ENCODE results near the gene RCBTB2.

Gene RCBTB2

GRCh38 chr13:48561466-48562235 lies 28.8 kb upstream of the RCBTB2 start:
- Histone ChIP-seq H3K27me3 (ENCODE audit: insufficient read depth, low read length) (no peaks in the 10 kb centered on the region), H3K4me1 (ENCODE audit: insufficient read depth, low read length) (no peaks in the 10 kb centered on the region), H3K9me3 (ENCODE audit: insufficient read depth, low read depth, low read length) (no peaks in the 10 kb centered on the region), H3K9ac (ENCODE audit: low read depth, low read length) (no peak overlapping the region), H3K36me3 (ENCODE audit: insufficient read depth, low read length) (no peaks in the 10 kb centered on the region), H3K4me3 (ENCODE audit: low read length) (no peak overlapping the region), H3K27ac (ENCODE audit: low read depth, low read length) (no peak overlapping the region)
- WGBS: 93% methylated on average over 1 of the region's 1 CpG

- Histone ChIP-seq H3K4me3 (ENCODE audit: low read length) (no peak overlapping the region), H3K4me1 (ENCODE audit: insufficient read depth, low read length) (no peaks in the 10 kb centered on the region), H3K36me3 (ENCODE audit: insufficient read depth, low read length) (no peaks in the 10 kb centered on the region), H3K9me3 (ENCODE audit: insufficient read depth, low read depth, low read length) (peaks cover 8% of the 10 kb centered on the region), H3K27ac (ENCODE audit: low read depth, low read length) (no peak overlapping the region), H3K9ac (ENCODE audit: low read depth, low read length) (no peak overlapping the region), H3K27me3 (ENCODE audit: insufficient read depth, low read length) (no peaks in the 10 kb centered on the region)
- 85% methylated on average over 6 of the region's 9 CpGs for WGBS
Measured at GRCh38 chr13:48560657-48561337, 27.9 kb upstream of the RCBTB2 start.

GRCh38 chr13:48559638-48560320 lies 26.9 kb upstream of the RCBTB2 start:
- Histone ChIP-seq H3K4me1 (ENCODE audit: insufficient read depth, low read length) (no peaks in the 10 kb centered on the region), H3K9ac (ENCODE audit: low read depth, low read length) (no peak overlapping the region), H3K9me3 (ENCODE audit: insufficient read depth, low read depth, low read length) (peaks cover 17% of the 10 kb centered on the region), H3K36me3 (ENCODE audit: insufficient read depth, low read length) (no peaks in the 10 kb centered on the region), H3K27me3 (ENCODE audit: insufficient read depth, low read length) (no peaks in the 10 kb centered on the region), H3K27ac (ENCODE audit: low read depth, low read length) (no peak overlapping the region), H3K4me3 (ENCODE audit: low read length) (no peak overlapping the region)
- over 99% methylated on average over 5 of the region's 5 CpGs for WGBS

- Histone ChIP-seq H3K36me3 (ENCODE audit: insufficient read depth, low read length) (no peaks in the 10 kb centered on the region), H3K9me3 (ENCODE audit: insufficient read depth, low read depth, low read length) (peaks cover 41% of the 10 kb centered on the region), H3K4me3 (ENCODE audit: low read length) (no peak overlapping the region), H3K27me3 (ENCODE audit: insufficient read depth, low read length) (no peaks in the 10 kb centered on the region), H3K27ac (ENCODE audit: low read depth, low read length) (no peak overlapping the region), H3K4me1 (ENCODE audit: insufficient read depth, low read length) (no peaks in the 10 kb centered on the region), H3K9ac (ENCODE audit: low read depth, low read length) (no peak overlapping the region)
- 100% methylated on average over 2 of the region's 2 CpGs for WGBS
Measured at GRCh38 chr13:48556817-48557216, 23.9 kb upstream of the RCBTB2 start.

GRCh38 chr13:48555441-48555840 lies 22.6 kb upstream of the RCBTB2 start:
- no peaks in the 10 kb centered on the region for H3K27me3 ChIP-seq (ENCODE audit: insufficient read depth, low read length)
- no peak overlapping the region for H3K9ac ChIP-seq (ENCODE audit: low read depth, low read length)
- no peaks in the 10 kb centered on the region for H3K36me3 ChIP-seq (ENCODE audit: insufficient read depth, low read length)
- H3K4me1 ChIP-seq (ENCODE audit: insufficient read depth, low read length): no peaks in the 10 kb centered on the region
- no peak overlapping the region for H3K27ac ChIP-seq (ENCODE audit: low read depth, low read length)
- peaks cover 54% of the 10 kb centered on the region for H3K9me3 ChIP-seq (ENCODE audit: insufficient read depth, low read depth, low read length)
- H3K4me3 ChIP-seq (ENCODE audit: low read length): no peak overlapping the region

GRCh38 chr13:48551329-48551728 lies 18.4 kb upstream of the RCBTB2 start:
- Histone ChIP-seq H3K9me3 (ENCODE audit: insufficient read depth, low read depth, low read length) (peaks cover 55% of the 10 kb centered on the region), H3K9ac (ENCODE audit: low read depth, low read length) (no peak overlapping the region), H3K4me1 (ENCODE audit: insufficient read depth, low read length) (no peaks in the 10 kb centered on the region), H3K27ac (ENCODE audit: low read depth, low read length) (no peak overlapping the region), H3K36me3 (ENCODE audit: insufficient read depth, low read length) (no peaks in the 10 kb centered on the region), H3K4me3 (ENCODE audit: low read length) (no peak overlapping the region), H3K27me3 (ENCODE audit: insufficient read depth, low read length) (no peaks in the 10 kb centered on the region)
- 95% methylated on average over 1 of the region's 1 CpG for WGBS

GRCh38 chr13:48549658-48550057 lies 16.8 kb upstream of the RCBTB2 start:
- no peaks in the 10 kb centered on the region for H3K4me1 ChIP-seq (ENCODE audit: insufficient read depth, low read length)
- H3K27me3 ChIP-seq (ENCODE audit: insufficient read depth, low read length): no peaks in the 10 kb centered on the region
- H3K36me3 ChIP-seq (ENCODE audit: insufficient read depth, low read length): no peaks in the 10 kb centered on the region
- H3K9me3 ChIP-seq (ENCODE audit: insufficient read depth, low read depth, low read length): peaks cover 39% of the 10 kb centered on the region
- H3K4me3 ChIP-seq (ENCODE audit: low read length): no peak overlapping the region
- WGBS: 100% methylated on average over 1 of the region's 1 CpG
- H3K27ac ChIP-seq (ENCODE audit: low read depth, low read length): no peak overlapping the region
- no peak overlapping the region for H3K9ac ChIP-seq (ENCODE audit: low read depth, low read length)

- Histone ChIP-seq H3K9me3 (ENCODE audit: insufficient read depth, low read depth, low read length) (peaks cover 23% of the 10 kb centered on the region), H3K4me1 (ENCODE audit: insufficient read depth, low read length) (peaks cover 4% of the 10 kb centered on the region; the same call in 1 of the 2 replicates), H3K27me3 (ENCODE audit: insufficient read depth, low read length) (no peaks in the 10 kb centered on the region), H3K27ac (ENCODE audit: low read depth, low read length) (no peak overlapping the region), H3K4me3 (ENCODE audit: low read length) (no peak overlapping the region), H3K9ac (ENCODE audit: low read depth, low read length) (no peak overlapping the region), H3K36me3 (ENCODE audit: insufficient read depth, low read length) (no peaks in the 10 kb centered on the region)
- 94% methylated on average over 4 of the region's 4 CpGs for WGBS
Measured at GRCh38 chr13:48547663-48548092, 14.8 kb upstream of the RCBTB2 start.

- Histone ChIP-seq H3K4me1 (ENCODE audit: insufficient read depth, low read length) (peaks cover 11% of the 10 kb centered on the region; the same call in 1 of the 2 replicates), H3K27ac (ENCODE audit: low read depth, low read length) (no peak overlapping the region), H3K27me3 (ENCODE audit: insufficient read depth, low read length) (no peaks in the 10 kb centered on the region), H3K36me3 (ENCODE audit: insufficient read depth, low read length) (no peaks in the 10 kb centered on the region), H3K9ac (ENCODE audit: low read depth, low read length) (no peak overlapping the region), H3K9me3 (ENCODE audit: insufficient read depth, low read depth, low read length) (peaks cover 5% of the 10 kb centered on the region), H3K4me3 (ENCODE audit: low read length) (no peak overlapping the region)
- WGBS: 94% methylated on average over 3 of the region's 3 CpGs
Measured at GRCh38 chr13:48545608-48546007, 12.7 kb upstream of the RCBTB2 start.

- Histone ChIP-seq H3K27me3 (ENCODE audit: insufficient read depth, low read length) (no peaks in the 10 kb centered on the region), H3K27ac (ENCODE audit: low read depth, low read length) (no peak overlapping the region), H3K36me3 (ENCODE audit: insufficient read depth, low read length) (no peaks in the 10 kb centered on the region), H3K4me1 (ENCODE audit: insufficient read depth, low read length) (peaks cover 11% of the 10 kb centered on the region; the same call in 1 of the 2 replicates), H3K9me3 (ENCODE audit: insufficient read depth, low read depth, low read length) (no peaks in the 10 kb centered on the region), H3K9ac (ENCODE audit: low read depth, low read length) (no peak overlapping the region), H3K4me3 (ENCODE audit: low read length) (peak overlapping the region; percentile 19)
- WGBS: 29% methylated on average over 11 of the region's 11 CpGs
Measured at GRCh38 chr13:48542581-48543341, 9.9 kb upstream of the RCBTB2 start.

All from HUES64 (cell line).